ENCODE data around the gene WDR31.
"Not testable (repeated sequence)": the region's sequence is repeated elsewhere in the genome, so short reads cannot be mapped to it uniquely, and the experiment has no call there.

Gene WDR31

DNA sequence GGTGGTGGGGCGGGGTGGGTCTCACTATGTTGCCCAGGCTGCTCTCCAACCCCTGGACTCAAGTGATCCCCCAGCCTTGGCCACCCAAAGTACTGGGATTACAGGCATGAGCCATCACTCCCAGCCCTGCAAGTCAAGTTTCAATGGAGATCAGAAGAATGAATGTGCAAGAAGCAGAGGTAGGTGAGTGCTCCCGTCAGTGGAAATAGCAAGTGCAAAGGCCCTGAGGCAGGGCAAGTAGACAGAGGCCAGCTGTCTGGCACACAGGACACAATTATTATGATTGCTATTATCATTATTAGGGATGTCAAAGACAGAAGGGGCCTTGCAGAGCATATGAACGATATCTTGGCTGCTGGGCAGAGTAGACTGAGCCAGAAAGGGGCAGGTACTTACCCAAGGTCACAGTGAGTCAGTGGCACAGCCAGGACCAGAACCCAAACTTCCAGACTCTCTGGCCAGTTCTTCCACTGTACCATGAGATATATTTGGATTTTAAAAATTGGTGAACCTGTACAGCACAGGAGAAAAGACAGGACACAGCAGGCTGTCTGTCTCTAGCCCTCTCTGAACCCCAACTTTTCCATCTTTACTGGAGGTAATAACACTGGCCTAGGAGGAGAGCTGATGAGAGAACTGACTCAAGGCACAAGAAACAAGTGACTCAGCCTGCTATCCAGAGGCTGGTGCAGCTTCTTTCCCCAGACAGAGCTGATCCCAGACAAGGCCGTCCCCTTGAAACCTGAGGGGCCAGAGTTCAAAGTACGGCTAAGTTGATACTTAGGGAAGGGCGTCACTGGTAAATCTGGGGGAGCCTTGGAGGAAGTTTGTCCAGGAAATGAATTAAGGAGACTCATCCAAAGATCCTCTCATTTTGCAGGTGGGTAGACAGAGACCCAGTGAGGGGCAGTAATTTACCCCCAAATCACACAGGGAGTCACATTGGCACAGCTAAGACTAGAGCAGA is 35.3 kb upstream of the WDR31 start:
- in situ Hi-C loops (cut with MboI; ENCODE audit: low sequenced_read_pairs) = no loop called here
- peak overlapping the region; percentile 95 for H3K4me3 ChIP-seq
- no peaks in the 10 kb centered on the region for H3K27me3 ChIP-seq (ENCODE audit: low read depth)
- no peak for DNase-seq (ENCODE audit: low spot score in 2 of 2)
- H3K36me3 ChIP-seq (replicated peaks) = peaks cover 12% of the 10 kb centered on the region
- H3K4me1 ChIP-seq = peaks cover 7% of the 10 kb centered on the region; the same call in 1 of the 2 replicates
- no peaks in the 10 kb centered on the region for H3K9me3 ChIP-seq

DNA sequence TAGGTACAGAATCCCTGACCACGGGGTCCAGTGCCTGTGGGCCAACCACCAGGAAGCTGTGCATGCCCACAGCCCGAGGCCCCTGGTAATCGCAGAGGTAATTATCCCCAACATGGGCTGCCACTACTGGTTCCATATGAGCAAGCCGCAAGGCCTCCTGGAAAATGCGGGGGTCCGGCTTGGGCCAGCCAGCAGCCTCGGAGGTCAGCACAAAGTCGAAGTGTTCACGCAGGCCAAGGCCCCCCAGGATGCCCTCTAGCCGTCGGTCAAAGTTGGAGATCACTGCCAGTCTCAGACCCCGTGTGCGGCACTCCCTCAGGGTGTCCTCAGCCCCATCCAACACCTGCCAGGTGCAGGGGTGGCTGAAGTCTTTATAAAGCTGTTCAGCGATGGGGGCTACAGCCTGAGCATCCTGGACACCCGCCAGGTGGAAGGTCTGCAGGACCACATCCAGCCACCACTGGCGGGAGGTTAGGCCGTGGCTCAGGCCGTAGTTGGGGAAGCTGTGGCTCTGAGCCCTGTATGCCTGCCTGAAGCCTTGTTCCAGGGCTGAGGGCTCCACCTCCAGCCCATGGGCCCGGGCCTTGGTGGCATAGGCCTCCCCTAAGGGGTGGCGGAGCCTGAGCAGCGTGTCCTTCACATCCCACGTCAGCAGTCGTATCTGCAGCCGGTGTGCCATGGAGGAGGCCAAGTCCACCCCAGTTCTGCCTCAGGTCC is 33.8 kb upstream of the WDR31 start:
- H3K36me3 ChIP-seq (replicated peaks) = peaks cover 12% of the 10 kb centered on the region
- H3K4me3 ChIP-seq = no peak overlapping the region
- in situ Hi-C loops (cut with MboI; ENCODE audit: low sequenced_read_pairs) = no loop called here
- no peaks in the 10 kb centered on the region for H3K27me3 ChIP-seq (ENCODE audit: low read depth)
- H3K9me3 ChIP-seq = no peaks in the 10 kb centered on the region
- H3K4me1 ChIP-seq = peaks cover 7% of the 10 kb centered on the region; the same call in 1 of the 2 replicates
- no peak for DNase-seq (ENCODE audit: low spot score in 2 of 2)

DNA sequence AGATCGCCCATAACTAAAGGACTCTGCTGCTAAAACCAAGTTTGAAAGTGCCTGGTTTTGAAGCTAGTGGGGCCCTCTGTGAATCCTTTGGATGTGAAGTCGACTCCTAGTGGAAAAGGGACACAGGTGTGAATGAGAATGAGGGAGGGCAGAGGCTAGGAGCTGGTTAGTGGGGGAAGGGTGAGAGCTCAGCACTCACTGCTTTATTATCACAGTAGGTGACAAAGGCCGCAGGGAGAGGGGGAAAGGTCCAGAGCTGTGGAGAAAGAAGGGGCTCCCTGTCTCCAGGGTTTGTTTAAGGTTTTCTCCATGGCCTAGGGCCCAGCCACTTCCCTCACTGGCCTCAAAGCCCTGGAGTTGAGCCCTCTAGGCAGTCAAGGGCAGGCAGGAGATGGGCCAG is 33.2 kb upstream of the WDR31 start:
- no peak for DNase-seq (ENCODE audit: low spot score in 2 of 2)
- Histone ChIP-seq H3K4me1 (peaks cover 7% of the 10 kb centered on the region; the same call in 1 of the 2 replicates), H3K4me3 (no peak overlapping the region), H3K27me3 (ENCODE audit: low read depth) (no peaks in the 10 kb centered on the region), H3K9me3 (no peaks in the 10 kb centered on the region), H3K36me3 (replicated peaks) (peaks cover 12% of the 10 kb centered on the region)
- in situ Hi-C loops (cut with MboI; ENCODE audit: low sequenced_read_pairs) = no loop called here

DNA sequence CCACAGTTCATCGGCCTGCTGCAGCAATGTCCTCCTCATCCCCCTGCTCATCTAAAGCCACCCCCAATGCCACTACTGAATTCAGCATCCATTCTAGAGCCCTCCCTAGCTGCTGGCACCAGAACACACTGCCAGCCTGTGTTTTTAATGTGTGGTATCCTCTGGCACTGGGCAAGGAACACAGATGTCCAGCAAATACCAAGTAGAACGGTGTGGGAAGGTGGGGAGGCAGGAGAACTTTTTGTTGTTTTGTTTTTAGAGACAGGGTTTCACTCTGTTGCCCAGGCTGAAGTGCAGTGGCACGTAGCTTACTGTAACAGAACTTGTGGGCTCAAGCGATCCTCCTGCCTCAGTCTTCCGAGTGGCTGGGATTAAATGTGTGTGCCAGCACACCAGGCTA is 32.0 kb upstream of the WDR31 start:
- Histone ChIP-seq H3K27me3 (ENCODE audit: low read depth) (no peaks in the 10 kb centered on the region), H3K4me1 (peaks cover 4% of the 10 kb centered on the region; the same call in 1 of the 2 replicates), H3K36me3 (replicated peaks) (peaks cover 12% of the 10 kb centered on the region), H3K9me3 (no peaks in the 10 kb centered on the region), H3K4me3 (no peak overlapping the region)
- no peak for DNase-seq (ENCODE audit: low spot score in 2 of 2)
- in situ Hi-C loops (cut with MboI; ENCODE audit: low sequenced_read_pairs) = no loop called here

DNA sequence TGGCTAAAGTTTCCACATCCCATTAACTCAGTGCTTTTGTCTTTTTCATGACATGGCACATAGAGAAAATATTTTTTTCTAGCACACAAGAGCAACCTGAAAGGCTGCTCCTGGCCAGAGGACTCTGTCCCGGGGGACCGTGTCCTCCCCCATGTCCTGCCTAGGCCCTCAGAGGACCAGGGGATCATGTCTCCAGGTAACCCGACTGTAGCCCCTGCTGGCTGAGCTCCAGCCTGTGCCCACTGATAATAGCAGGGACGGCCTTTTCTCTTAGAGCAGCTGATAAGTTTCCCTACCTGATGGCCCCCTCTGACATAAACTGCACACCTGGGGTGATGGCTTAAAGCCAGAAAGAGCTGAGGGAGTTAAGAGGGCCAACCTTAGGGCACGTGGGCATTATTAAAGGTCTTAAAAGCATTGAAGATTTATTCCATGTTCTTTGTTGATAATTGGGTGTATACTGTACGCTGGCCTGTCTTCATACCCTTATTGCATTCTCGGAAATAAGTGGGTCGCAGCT is 30.8 kb upstream of the WDR31 start:
- peaks cover 12% of the 10 kb centered on the region for H3K36me3 ChIP-seq (replicated peaks)
- in situ Hi-C loops (cut with MboI; ENCODE audit: low sequenced_read_pairs) = no loop called here
- no peak overlapping the region for H3K4me3 ChIP-seq
- H3K4me1 ChIP-seq = peaks cover 4% of the 10 kb centered on the region; the same call in 1 of the 2 replicates
- no peaks in the 10 kb centered on the region for H3K9me3 ChIP-seq
- H3K27me3 ChIP-seq (ENCODE audit: low read depth) = no peaks in the 10 kb centered on the region
- no peak for DNase-seq (ENCODE audit: low spot score in 2 of 2)

DNA sequence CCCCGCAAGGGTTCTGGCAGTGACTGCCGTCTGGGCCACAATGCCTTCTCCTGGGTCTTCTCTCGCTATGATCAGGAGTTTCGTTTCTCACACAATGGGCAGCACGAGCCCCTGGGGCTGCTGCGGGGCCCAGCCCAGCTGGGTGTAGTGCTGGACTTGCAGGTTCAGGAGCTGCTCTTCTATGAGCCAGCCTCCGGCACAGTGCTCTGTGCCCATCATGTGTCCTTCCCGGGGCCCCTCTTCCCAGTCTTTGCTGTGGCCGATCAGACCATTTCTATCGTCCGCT is 29.7 kb upstream of the WDR31 start:
- in situ Hi-C loops (cut with MboI; ENCODE audit: low sequenced_read_pairs) = no loop called here
- H3K27me3 ChIP-seq (ENCODE audit: low read depth) = no peaks in the 10 kb centered on the region
- no peaks in the 10 kb centered on the region for H3K4me1 ChIP-seq
- no peaks in the 10 kb centered on the region for H3K9me3 ChIP-seq
- H3K36me3 ChIP-seq (replicated peaks) = peaks cover 12% of the 10 kb centered on the region
- DNase-seq (ENCODE audit: low spot score in 2 of 2) = no peak
- no peak overlapping the region for H3K4me3 ChIP-seq

DNA sequence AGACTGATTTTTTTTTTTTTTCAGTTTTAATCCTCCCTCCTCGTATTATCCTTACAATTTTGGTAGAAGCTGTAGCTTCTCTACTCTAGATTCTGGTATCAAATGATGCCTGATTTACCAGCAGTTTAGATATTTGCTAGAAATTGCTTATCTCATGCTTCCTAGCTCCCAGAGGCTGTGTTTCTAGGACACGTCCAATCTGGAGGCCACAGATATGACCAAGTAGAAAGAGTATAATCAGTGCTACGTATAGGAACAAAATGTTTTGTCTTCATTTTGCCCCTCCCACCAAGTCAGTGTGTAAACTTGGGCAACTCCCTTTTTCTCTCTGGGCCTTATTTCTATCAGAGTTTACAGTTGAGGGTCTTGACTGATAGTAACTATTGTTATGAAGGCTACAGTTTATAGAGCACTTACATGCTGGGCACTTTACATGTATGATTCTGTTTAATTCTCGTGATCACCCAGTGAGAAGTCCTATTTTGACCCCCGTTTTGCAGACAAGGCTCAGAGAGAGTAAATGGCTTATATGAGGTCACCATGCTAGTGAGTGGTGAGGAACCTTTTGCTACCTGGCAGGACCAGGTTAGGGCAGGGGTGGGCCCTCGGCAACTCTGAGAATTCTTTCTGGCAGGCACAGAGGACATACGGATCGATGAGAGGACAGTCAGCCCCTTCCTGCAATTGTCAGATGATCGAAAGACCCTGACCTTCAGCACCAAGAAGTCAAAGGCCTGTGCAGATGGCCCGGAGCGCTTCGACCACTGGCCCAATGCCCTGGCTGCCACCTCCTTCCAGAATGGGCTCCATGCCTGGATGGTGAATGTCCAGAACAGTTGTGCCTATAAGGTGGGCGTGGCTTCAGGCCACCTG is 29.1 kb upstream of the WDR31 start:
- Histone ChIP-seq H3K36me3 (replicated peaks) (peaks cover 12% of the 10 kb centered on the region), H3K27me3 (ENCODE audit: low read depth) (no peaks in the 10 kb centered on the region), H3K9me3 (no peaks in the 10 kb centered on the region), H3K4me3 (no peak overlapping the region), H3K4me1 (no peaks in the 10 kb centered on the region)
- in situ Hi-C loops (cut with MboI; ENCODE audit: low sequenced_read_pairs) = no loop called here
- DNase-seq (ENCODE audit: low spot score in 2 of 2) = no peak

DNA sequence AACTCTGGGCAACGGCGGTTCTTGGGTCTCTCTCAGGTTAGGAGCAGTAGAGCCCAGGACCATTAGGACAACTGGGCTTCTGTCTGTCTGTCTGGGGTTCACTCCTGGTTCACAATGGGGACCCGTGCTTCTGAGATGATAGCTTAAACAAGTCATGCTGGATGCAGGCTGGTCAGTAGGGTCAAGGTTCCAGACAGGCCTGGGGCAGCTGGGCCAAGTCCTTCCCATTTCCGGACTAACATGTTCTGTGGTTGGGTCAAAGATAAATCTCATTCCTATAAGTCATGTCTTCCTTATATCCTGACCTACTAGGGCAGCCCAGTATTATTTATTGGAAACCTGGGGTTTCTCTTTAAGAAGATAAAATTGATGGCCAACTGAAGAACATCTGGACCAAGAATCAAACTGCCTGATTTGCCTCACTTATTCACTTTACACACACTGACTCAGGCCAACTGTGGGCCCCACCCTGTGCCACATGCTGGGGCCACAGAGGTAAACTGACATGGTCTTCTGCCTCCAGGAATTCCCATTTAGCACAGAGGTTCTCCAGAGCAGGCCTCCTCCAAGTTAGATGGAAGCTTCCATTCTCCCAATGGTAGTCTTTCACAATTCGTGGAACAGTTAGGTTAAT is 28.4 kb upstream of the WDR31 start:
- in situ Hi-C loops (cut with MboI; ENCODE audit: low sequenced_read_pairs) = no loop called here
- H3K9me3 ChIP-seq = no peaks in the 10 kb centered on the region

DNA sequence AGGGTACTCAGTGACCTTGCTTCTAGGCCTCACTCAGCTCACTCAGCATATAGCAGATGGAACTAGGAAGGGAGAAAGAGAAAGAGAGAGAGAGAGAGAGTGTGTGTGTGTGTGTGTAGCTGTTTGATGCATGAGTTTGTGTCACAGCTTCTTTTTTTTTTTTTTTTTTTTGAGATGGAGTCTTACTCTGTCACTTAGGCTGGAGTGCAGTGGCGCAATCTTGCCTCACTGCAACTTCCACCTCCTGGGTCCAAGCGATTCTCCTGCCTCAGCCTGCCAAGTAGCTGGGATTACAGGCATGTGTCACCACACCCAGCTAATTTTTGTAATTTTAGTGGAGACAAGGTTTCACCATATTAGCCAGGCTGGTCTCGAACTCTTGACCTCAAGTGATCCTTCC is 25.6 kb upstream of the WDR31 start:
- H3K9me3 ChIP-seq; in situ Hi-C loops (cut with MboI; ENCODE audit: low sequenced_read_pairs); H3K27me3 ChIP-seq (ENCODE audit: low read depth); H3K4me3 ChIP-seq; DNase-seq (ENCODE audit: low spot score in 2 of 2); H3K4me1 ChIP-seq; H3K36me3 ChIP-seq (replicated peaks): not testable (repeated sequence)

More for the DNA sequence above, 28.4 kb upstream of the WDR31 start:
- H3K36me3 ChIP-seq (replicated peaks) = peaks cover 5% of the 10 kb centered on the region
- DNase-seq (ENCODE audit: low spot score in 2 of 2) = no peak
- H3K4me1 ChIP-seq = no peaks in the 10 kb centered on the region
- H3K4me3 ChIP-seq = no peak overlapping the region
- H3K27me3 ChIP-seq (ENCODE audit: low read depth) = no peaks in the 10 kb centered on the region

DNA sequence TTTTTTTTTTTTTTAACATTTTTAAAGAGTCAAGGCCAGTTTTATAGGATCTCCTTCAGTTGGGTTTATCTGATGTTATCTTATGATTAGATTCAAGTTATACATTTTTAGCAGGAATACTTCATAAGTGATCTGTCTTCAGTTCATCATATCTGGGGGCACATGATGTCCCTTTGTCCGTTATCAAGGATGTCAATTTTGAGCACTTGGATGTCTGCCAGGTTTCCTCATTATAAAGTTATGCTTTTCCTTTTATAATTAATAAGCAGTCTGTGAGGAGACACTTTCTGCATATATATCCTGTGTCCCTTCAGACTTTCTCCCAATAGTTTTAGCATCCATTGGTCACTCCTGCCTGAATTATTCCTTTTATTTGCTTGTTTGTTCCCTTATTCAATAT is 24.9 kb upstream of the WDR31 start:
- Histone ChIP-seq H3K9me3 (no peaks in the 10 kb centered on the region), H3K36me3 (replicated peaks) (no peaks in the 10 kb centered on the region), H3K4me1 (no peaks in the 10 kb centered on the region), H3K27me3 (ENCODE audit: low read depth) (no peaks in the 10 kb centered on the region), H3K4me3 (no peak overlapping the region)
- DNase-seq (ENCODE audit: low spot score in 2 of 2) = no peak
- in situ Hi-C loops (cut with MboI; ENCODE audit: low sequenced_read_pairs) = no loop called here

DNA sequence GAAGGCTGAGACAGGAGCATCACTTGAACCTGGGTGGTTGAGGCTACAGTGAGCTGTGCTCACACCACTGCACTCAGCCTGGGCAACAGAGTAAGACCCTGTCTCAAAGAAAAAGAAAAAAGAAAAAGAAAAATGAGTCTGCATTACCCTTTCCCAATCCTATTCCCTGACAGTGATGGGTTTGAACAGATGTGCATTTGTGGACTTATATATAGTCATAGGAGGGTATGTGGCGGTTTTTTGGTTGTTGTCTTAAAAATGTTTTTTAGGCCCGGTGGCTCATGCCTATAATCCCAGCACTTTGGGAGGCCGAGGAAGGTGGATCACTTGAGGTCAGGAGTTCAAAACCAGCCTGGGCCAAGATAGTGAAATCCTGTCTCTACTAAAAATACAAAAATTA is 23.3 kb upstream of the WDR31 start:
- H3K36me3 ChIP-seq (replicated peaks) = no peaks in the 10 kb centered on the region
- DNase-seq (ENCODE audit: low spot score in 2 of 2) = no peak
- in situ Hi-C loops (cut with MboI; ENCODE audit: low sequenced_read_pairs) = no loop called here

DNA sequence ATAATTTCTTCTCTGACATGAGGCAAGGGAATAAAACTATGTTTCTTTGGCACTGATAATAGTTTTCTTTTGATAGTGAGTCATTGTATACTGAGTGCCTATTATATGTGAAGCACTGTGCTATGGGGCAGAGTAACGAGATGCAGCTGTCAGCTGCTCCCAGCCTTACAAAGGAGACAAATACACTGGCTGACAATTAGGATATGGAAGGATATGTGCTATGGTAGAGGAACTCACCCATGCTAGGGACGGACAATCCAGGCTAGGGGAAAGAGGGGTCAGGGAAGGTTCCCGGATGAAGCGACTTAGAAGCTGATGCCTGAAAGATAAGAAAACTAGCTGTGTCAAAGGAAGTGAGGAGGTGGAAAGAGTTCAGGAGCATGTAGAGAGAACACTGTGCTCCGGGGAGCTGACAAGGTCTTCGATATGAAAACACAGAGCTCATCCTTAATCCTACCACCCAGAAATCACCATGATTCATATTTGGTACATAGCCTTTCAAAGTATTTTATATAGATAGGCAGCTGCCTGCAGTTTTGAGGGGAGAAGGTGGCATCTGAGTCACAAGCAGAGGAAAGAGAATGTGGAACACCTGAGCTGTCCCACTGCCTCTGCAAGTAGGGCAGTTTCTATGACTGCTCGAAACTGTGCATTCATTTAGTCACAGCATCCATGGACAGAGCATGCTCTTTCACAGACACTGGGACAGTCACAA is 21.4 kb upstream of the WDR31 start:
- DNase-seq (ENCODE audit: low spot score in 2 of 2) = no peak

More for the DNA sequence above, 23.3 kb upstream of the WDR31 start:
- Histone ChIP-seq H3K4me1 (no peaks in the 10 kb centered on the region), H3K9me3 (no peaks in the 10 kb centered on the region), H3K4me3 (no peak overlapping the region), H3K27me3 (ENCODE audit: low read depth) (no peaks in the 10 kb centered on the region)

More for the DNA sequence above, 21.4 kb upstream of the WDR31 start:
- no peaks in the 10 kb centered on the region for H3K9me3 ChIP-seq
- H3K4me1 ChIP-seq = no peaks in the 10 kb centered on the region
- H3K27me3 ChIP-seq (ENCODE audit: low read depth) = no peaks in the 10 kb centered on the region
- in situ Hi-C loops (cut with MboI; ENCODE audit: low sequenced_read_pairs) = no loop called here
- H3K4me3 ChIP-seq = no peak overlapping the region
- no peaks in the 10 kb centered on the region for H3K36me3 ChIP-seq (replicated peaks)
